HCT116 (cell line): ENCODE data around the gene RPN1. TPM values are rescaled to one million over a fixed set of nuclear protein-coding genes. Genes with fewer than 3 reads are reported as not detected.

Experiments used
- ATAC-seq: fragments of 200-7000 bp; cut with Tn5 transposase; 2 replicates; pipeline ENCODE4 v1.9.1; 2020; ENCODE audit warnings: mild to moderate bottlenecking, moderate library complexity
- BruUV-seq: library from RNA; stranded (reverse); fragments of 400-500 nt; replicated peaks from 2 replicates; lab custom pipeline; 2021; lab: Mats Ljungman, UMichigan
- CTCF ChIA-PET: fragments of 300-600 bp; sonication (Branson Sonifier 250); formaldehyde crosslinking; loops from one replicate; lab custom pipeline; 2021; ENCODE audit warnings: antibody characterized with exemption; lab: Charles Lee
- POLR2A ChIA-PET: fragments of 300-600, 350-600 bp; sonication (Branson Sonifier 250); formaldehyde crosslinking; loops from one replicate; lab custom pipeline; 2021; ENCODE audit warnings: antibody characterized with exemption; lab: Charles Lee
- RAD21 ChIA-PET, 2 experiments: fragments of 300-600 bp; sonication (Branson Sonifier 250); formaldehyde crosslinking; loops; one replicate each; lab custom pipeline; 2023; ENCODE audit warnings: low total read pairs in 2 of 2; ENCODE audit not compliant: uncharacterized antibody in 2 of 2, unreplicated experiment in 2 of 2, low non-redundant PET in 1 of 2; lab: Charles Lee
- DNase-seq: peaks from one replicate; pipeline ENCODE4 v3.0.0-alpha.2; 2010; ENCODE audit warnings: low read depth, low spot score
- H2AFZ ChIP-seq: fragments of 200-600 bp; shearing (Covaris generic), sonication (generic); 2 replicates; pipeline ENCODE4 v1.6.1; 2017; ENCODE audit warnings: low read depth, mixed run types, mixed read lengths, antibody characterized with exemption, low read length; ENCODE audit not compliant: poor library complexity, severe bottlenecking
- H3K27ac ChIP-seq: 2 replicates; pipeline ENCODE4 v1.5.1; 2012; ENCODE audit warnings: low read depth, low read length
- H3K27me3 ChIP-seq: fragments of 200-600 bp; sonication (generic); 2 replicates; pipeline ENCODE4 v1.6.1; 2016; ENCODE audit warnings: mixed run types, low read length, mixed read lengths; ENCODE audit not compliant: insufficient read depth
- H3K36me3 ChIP-seq, 2 experiments: fragments of 200-500 bp in 1 of 2; fragments of 200-600 bp in 1 of 2; sonication (Bioruptor generic) in 1 of 2; sonication (generic) in 1 of 2; 2 replicates each; pipeline versions ENCODE4 v1.5.1 to v1.6.1; 2014 to 2016; ENCODE audit warnings: low read length in 2 of 2, inconsistent platforms in 1 of 2, mixed read lengths in 1 of 2, mixed run types in 1 of 2; ENCODE audit not compliant: insufficient read depth in 2 of 2, control insufficient read depth in 1 of 2
- H3K4me1 ChIP-seq, 2 experiments: fragments of 200-600 bp in 1 of 2; sonication (generic) in 1 of 2; 2 replicates each; pipeline versions ENCODE4 v1.5.1 to v1.6.1; 2012 to 2017; ENCODE audit warnings: low read length in 2 of 2, inconsistent platforms in 1 of 2, mild to moderate bottlenecking in 1 of 2, mixed read lengths in 1 of 2, mixed run types in 1 of 2, moderate library complexity in 1 of 2; ENCODE audit not compliant: insufficient read depth in 2 of 2, control insufficient read depth in 1 of 2
- H3K4me2 ChIP-seq: fragments of 200-600 bp; sonication (generic); 2 replicates; pipeline ENCODE4 v1.6.1; 2017; ENCODE audit warnings: mixed run types, low read length, mixed read lengths
- H3K4me3 ChIP-seq, 2 experiments: fragments of 200-600 bp in 1 of 2; sonication (generic) in 1 of 2; replicated peaks in 1 of 2; 2 replicates each; pipeline ENCODE4 v1.5.1; 2011 to 2016; ENCODE audit warnings: low read length in 2 of 2, control low read depth in 1 of 2, low read depth in 1 of 2, mild to moderate bottlenecking in 1 of 2, mixed read lengths in 1 of 2, mixed run types in 1 of 2
- H3K79me2 ChIP-seq: fragments of 200-600 bp; sonication (generic); 2 replicates; pipeline ENCODE4 v1.6.1; 2017; ENCODE audit warnings: mild to moderate bottlenecking, mixed run types, low read length, moderate library complexity, mixed read lengths; ENCODE audit not compliant: insufficient read depth
- H3K9ac ChIP-seq: fragments of 200-600 bp; sonication (generic); 2 replicates; pipeline ENCODE4 v1.6.1; 2016; ENCODE audit warnings: low read length, mixed read lengths
- H3K9me2 ChIP-seq: fragments of 200-600 bp; sonication (generic), shearing (Covaris generic); 2 replicates; pipeline ENCODE4 v1.6.1; 2017; ENCODE audit warnings: mixed run types, mild to moderate bottlenecking, moderate library complexity; ENCODE audit not compliant: insufficient read depth
- H3K9me3 ChIP-seq, 2 experiments: fragments of 200-500 bp in 1 of 2; fragments of 200-600 bp in 1 of 2; sonication (Bioruptor generic) in 1 of 2; sonication (generic) in 1 of 2; 2 replicates each; pipeline ENCODE4 v1.6.1; 2014 to 2017; ENCODE audit warnings: low read length in 2 of 2, mixed read lengths in 2 of 2, inconsistent platforms in 1 of 2, low read depth in 1 of 2, mild to moderate bottlenecking in 1 of 2, mixed run types in 1 of 2, moderate library complexity in 1 of 2; ENCODE audit not compliant: control insufficient read depth in 1 of 2, insufficient read depth in 1 of 2
- H4K20me1 ChIP-seq: fragments of 200-600 bp; sonication (generic), shearing (Covaris generic); 2 replicates; pipeline ENCODE4 v1.6.1; 2017; ENCODE audit warnings: mixed run types, mild to moderate bottlenecking, moderate library complexity; ENCODE audit not compliant: insufficient read depth
- CEBPB ChIP-seq: IDR thresholded peaks from 2 replicates; pipeline ENCODE4 v1.6.1; 2012; ENCODE audit warnings: low read depth
- CTCF ChIP-seq, 3 experiments: fragments of 200-600 bp in 1 of 3; sonication (generic) in 1 of 3; IDR thresholded peaks in 2 of 3; conservative IDR thresholded peaks in 1 of 3; 2 replicates each; pipeline ENCODE4 v1.5.1; 2012 to 2017; ENCODE audit warnings: low read depth in 2 of 3, low read length in 2 of 3, antibody characterized with exemption in 1 of 3, borderline replicate concordance in 1 of 3, control low read depth in 1 of 3, mild to moderate bottlenecking in 1 of 3, mixed read lengths in 1 of 3, mixed run types in 1 of 3, moderate library complexity in 1 of 3; ENCODE audit not compliant: insufficient read depth in 1 of 3
- FOSL1 ChIP-seq: IDR thresholded peaks from 2 replicates; pipeline ENCODE4 v1.6.1; 2012; ENCODE audit warnings: low read depth
- MAX ChIP-seq: IDR thresholded peaks from 2 replicates; pipeline ENCODE4 v1.6.1; 2012
- POLR2A ChIP-seq: IDR thresholded peaks from 2 replicates; pipeline ENCODE4 v1.7.0; 2011; ENCODE audit warnings: borderline replicate concordance; ENCODE audit not compliant: insufficient read depth, insufficient read length; ENCODE audit errors: extremely low read depth
- POLR2AphosphoS5 ChIP-seq: IDR thresholded peaks from 2 replicates; pipeline ENCODE4 v1.6.1; 2011; ENCODE audit warnings: mild to moderate bottlenecking, low read depth, low read length, moderate library complexity
- REST ChIP-seq: IDR thresholded peaks from 2 replicates; pipeline ENCODE4 v1.6.1; 2012; ENCODE audit warnings: low read depth
- SIN3A ChIP-seq: IDR thresholded peaks from 2 replicates; pipeline ENCODE4 v1.6.1; 2012; ENCODE audit warnings: low read depth
- SP1 ChIP-seq: IDR thresholded peaks from 2 replicates; pipeline ENCODE4 v1.6.1; 2012; ENCODE audit warnings: low read depth
- SRF ChIP-seq: IDR thresholded peaks from 2 replicates; pipeline ENCODE4 v1.6.1; 2012; ENCODE audit warnings: low read depth
- ZBTB33 ChIP-seq: IDR thresholded peaks from 2 replicates; pipeline ENCODE4 v1.6.1; 2011; ENCODE audit warnings: mild to moderate bottlenecking, low read length, moderate library complexity; ENCODE audit not compliant: insufficient replicate concordance; ENCODE audit errors: extremely low read depth
- ZNF274 ChIP-seq: fragments of 200-500 bp; sonication (Bioruptor generic); IDR thresholded peaks from 2 replicates; pipeline ENCODE4 v1.6.1; 2014; ENCODE audit warnings: mild to moderate bottlenecking, low read depth, low read length, inconsistent platforms
- intact Hi-C: fragments of 100-400 bp; cut with micrococcal nuclease; formaldehyde crosslinking; loops from 2 replicates; pipeline ENCODE4 v1.10.0; 2022
- total RNA-seq: library from RNA; stranded (reverse); gene quantifications from one replicate; pipeline ENCODE4 v1.2.1, GENCODE V29; 2021; ENCODE audit not compliant: unreplicated experiment

Gene RPN1
- total RNA-seq, 1 experiment from 2014 or later: 218 TPM

GRCh38 chr3:128585974-128586373 is 64.6 kb downstream of the RPN1 start:
- H3K36me3 ChIP-seq: no peaks in the 10 kb centered on the region
- no peaks in the 10 kb centered on the region for H4K20me1 ChIP-seq
- H3K9me2 ChIP-seq: no peaks in the 10 kb centered on the region
- ChIA-PET RAD21 (no interaction called here), POLR2A (no interaction called here), CTCF (interaction anchor here (1.3 to 2.4 kb wide), 2 partner anchors 161 to 360 kb away, joined by 3 to 18 read pairs; no protein-coding TSS in a partner anchor)
- ATAC-seq (no peak), DNase-seq (no peak)
- TF ChIP-seq POLR2A (no peak), MAX (no peak), POLR2AphosphoS5 (no peak), ZBTB33 (no peak), SIN3A (no peak), SP1 (peak; percentile 29; the same call in 1 of the 2 replicates), FOSL1 (no peak), SRF (no peak), REST (no peak), CEBPB (peak; percentile 25; the same call in 1 of the 2 replicates), CTCF (IDR thresholded peaks at IDR 0.05 in 2 of 3, conservative IDR thresholded peaks at IDR 0.05 in 1 of 3; ENCODE audit: borderline replicate concordance in 1 of 3, insufficient read depth in 1 of 3, low read depth in 2 of 3, low read length in 2 of 3) (no peak), ZNF274 (no peak)
- peaks cover 0 to 10% of the 10 kb centered on the region in 2 experiments; a peak in 1 of 4 replicates for H3K4me1 ChIP-seq
- no TSS peak for BruUV-seq
- no peak overlapping the region for H3K27ac ChIP-seq
- no peaks in the 10 kb centered on the region for H3K9me3 ChIP-seq
- H3K4me3 ChIP-seq: no peak overlapping the region
- H3K4me2 ChIP-seq: no peak overlapping the region
- no peak overlapping the region for H2AFZ ChIP-seq
- no peaks in the 10 kb centered on the region for H3K27me3 ChIP-seq
- H3K9ac ChIP-seq: no peak overlapping the region
- H3K79me2 ChIP-seq: no peaks in the 10 kb centered on the region
- intact Hi-C loops: no loop called here
